ENCODE results near the gene SSBP3. TPM values are rescaled to one million over a fixed set of nuclear protein-coding genes. Genes with fewer than 3 reads are reported as not detected.

Gene SSBP3
- total RNA-seq, 1 experiment from 2014 or later = 37.5 TPM

- DNase-seq (ENCODE audit: low read depth, low spot score) (no peak), ATAC-seq (no peak)
- ChIA-PET CTCF (no interaction called here), RAD21 (ENCODE audit: low non-redundant PET in 1 of 2, low total read pairs in 2 of 2, uncharacterized antibody in 2 of 2, unreplicated experiment in 2 of 2) (no interaction called here), POLR2A (no interaction called here)
- H2AFZ ChIP-seq (ENCODE audit: low read depth, low read length, poor library complexity, severe bottlenecking) = no peak overlapping the region
- no peaks in the 10 kb centered on the region for H3K27me3 ChIP-seq (ENCODE audit: insufficient read depth, low read length)
- H3K27ac ChIP-seq (ENCODE audit: low read depth, low read length) = no peak overlapping the region
- H3K4me1 ChIP-seq (ENCODE audit: control insufficient read depth in 1 of 2, insufficient read depth in 2 of 2, low read length in 2 of 2) = no peaks in the 10 kb centered on the region
- no TSS peak for BruUV-seq (replicated peaks)
- no peak overlapping the region for H3K9ac ChIP-seq (ENCODE audit: low read length)
- no peak overlapping the region for H3K4me2 ChIP-seq (ENCODE audit: low read length)
- H3K36me3 ChIP-seq (ENCODE audit: control insufficient read depth in 1 of 2, insufficient read depth in 2 of 2, low read length in 2 of 2) = 0 out of 4 replicates have a peak, but pooled peaks cover 0 to 3% of the 10 kb centered on the region in 2 experiments
- no peak for TF ChIP-seq POLR2A (IDR thresholded peaks at IDR 0.05; ENCODE audit: borderline replicate concordance, extremely low read depth, insufficient read depth, insufficient read length)
- no peak overlapping the region for H3K4me3 ChIP-seq (replicated peaks in 1 of 2; ENCODE audit: low read depth in 1 of 2, low read length in 2 of 2)
- no peaks in the 10 kb centered on the region for H3K9me2 ChIP-seq (ENCODE audit: insufficient read depth)
- intact Hi-C loops (cut with micrococcal nuclease) = no loop called here
- no peaks in the 10 kb centered on the region for H4K20me1 ChIP-seq (ENCODE audit: insufficient read depth)
- H3K9me3 ChIP-seq (ENCODE audit: control insufficient read depth in 1 of 2, insufficient read depth in 1 of 2, low read depth in 1 of 2, low read length in 2 of 2) = no peaks in the 10 kb centered on the region
- H3K79me2 ChIP-seq (ENCODE audit: insufficient read depth, low read length) = no peaks in the 10 kb centered on the region
These were observed 217.9 kb downstream of the SSBP3 start for GRCh38 chr1:54188291-54188690.

GRCh38 chr1:54186056-54186455 is 220.1 kb downstream of the SSBP3 start:
- no peaks in the 10 kb centered on the region for H3K79me2 ChIP-seq (ENCODE audit: insufficient read depth, low read length)
- BruUV-seq (replicated peaks) = no TSS peak
- intact Hi-C loops (cut with micrococcal nuclease) = no loop called here
- H3K27ac ChIP-seq (ENCODE audit: low read depth, low read length) = no peak overlapping the region
- no peak overlapping the region for H3K4me3 ChIP-seq (replicated peaks in 1 of 2; ENCODE audit: low read depth in 1 of 2, low read length in 2 of 2)
- no peaks in the 10 kb centered on the region for H3K9me2 ChIP-seq (ENCODE audit: insufficient read depth)
- DNase-seq (ENCODE audit: low read depth, low spot score) (no peak), ATAC-seq (no peak)
- ChIA-PET POLR2A (no interaction called here), RAD21 (ENCODE audit: low non-redundant PET in 1 of 2, low total read pairs in 2 of 2, uncharacterized antibody in 2 of 2, unreplicated experiment in 2 of 2) (no interaction called here), CTCF (no interaction called here)
- no peaks in the 10 kb centered on the region for H3K9me3 ChIP-seq (ENCODE audit: control insufficient read depth in 1 of 2, insufficient read depth in 1 of 2, low read depth in 1 of 2, low read length in 2 of 2)
- no peak overlapping the region for H2AFZ ChIP-seq (ENCODE audit: low read depth, low read length, poor library complexity, severe bottlenecking)
- H4K20me1 ChIP-seq (ENCODE audit: insufficient read depth) = no peaks in the 10 kb centered on the region
- H3K27me3 ChIP-seq (ENCODE audit: insufficient read depth, low read length) = no peaks in the 10 kb centered on the region
- no peak overlapping the region for H3K4me2 ChIP-seq (ENCODE audit: low read length)
- H3K36me3 ChIP-seq (ENCODE audit: control insufficient read depth in 1 of 2, insufficient read depth in 2 of 2, low read length in 2 of 2) = peaks cover 0 to 3% of the 10 kb centered on the region in 2 experiments; a peak in 1 of 4 replicates
- TF ChIP-seq EZH2phosphoT487 (IDR thresholded peaks at IDR 0.05; ENCODE audit: borderline replicate concordance) (no peak), FOSL1 (IDR thresholded peaks at IDR 0.05; ENCODE audit: low read depth) (no peak)
- no peak overlapping the region for H3K9ac ChIP-seq (ENCODE audit: low read length)
- H3K4me1 ChIP-seq (ENCODE audit: control insufficient read depth in 1 of 2, insufficient read depth in 2 of 2, low read length in 2 of 2) = no peaks in the 10 kb centered on the region
